ENCODE measurements around the gene GARRE1.

DNA sequence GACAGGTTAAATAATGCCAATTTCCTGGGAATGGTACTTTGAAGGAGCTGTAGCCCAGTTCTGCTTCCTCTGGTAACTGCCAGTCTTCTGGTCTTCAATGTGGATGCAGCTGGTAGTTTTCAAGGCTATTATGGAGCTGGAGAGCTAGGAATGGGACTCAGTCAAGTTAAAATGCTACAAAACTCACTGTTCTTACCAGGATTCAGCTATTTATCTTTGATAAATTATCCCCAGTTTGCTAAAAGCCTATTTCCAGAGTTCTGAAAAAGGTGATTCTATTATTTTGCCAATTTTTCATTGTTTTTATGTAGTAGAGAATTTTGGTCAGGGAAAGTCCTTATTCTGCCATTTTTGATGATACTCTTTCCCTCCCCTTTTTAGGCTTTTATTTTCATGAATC is 40.7 kb downstream of the GARRE1 start:
- TF ChIP-seq, protein P1, sequence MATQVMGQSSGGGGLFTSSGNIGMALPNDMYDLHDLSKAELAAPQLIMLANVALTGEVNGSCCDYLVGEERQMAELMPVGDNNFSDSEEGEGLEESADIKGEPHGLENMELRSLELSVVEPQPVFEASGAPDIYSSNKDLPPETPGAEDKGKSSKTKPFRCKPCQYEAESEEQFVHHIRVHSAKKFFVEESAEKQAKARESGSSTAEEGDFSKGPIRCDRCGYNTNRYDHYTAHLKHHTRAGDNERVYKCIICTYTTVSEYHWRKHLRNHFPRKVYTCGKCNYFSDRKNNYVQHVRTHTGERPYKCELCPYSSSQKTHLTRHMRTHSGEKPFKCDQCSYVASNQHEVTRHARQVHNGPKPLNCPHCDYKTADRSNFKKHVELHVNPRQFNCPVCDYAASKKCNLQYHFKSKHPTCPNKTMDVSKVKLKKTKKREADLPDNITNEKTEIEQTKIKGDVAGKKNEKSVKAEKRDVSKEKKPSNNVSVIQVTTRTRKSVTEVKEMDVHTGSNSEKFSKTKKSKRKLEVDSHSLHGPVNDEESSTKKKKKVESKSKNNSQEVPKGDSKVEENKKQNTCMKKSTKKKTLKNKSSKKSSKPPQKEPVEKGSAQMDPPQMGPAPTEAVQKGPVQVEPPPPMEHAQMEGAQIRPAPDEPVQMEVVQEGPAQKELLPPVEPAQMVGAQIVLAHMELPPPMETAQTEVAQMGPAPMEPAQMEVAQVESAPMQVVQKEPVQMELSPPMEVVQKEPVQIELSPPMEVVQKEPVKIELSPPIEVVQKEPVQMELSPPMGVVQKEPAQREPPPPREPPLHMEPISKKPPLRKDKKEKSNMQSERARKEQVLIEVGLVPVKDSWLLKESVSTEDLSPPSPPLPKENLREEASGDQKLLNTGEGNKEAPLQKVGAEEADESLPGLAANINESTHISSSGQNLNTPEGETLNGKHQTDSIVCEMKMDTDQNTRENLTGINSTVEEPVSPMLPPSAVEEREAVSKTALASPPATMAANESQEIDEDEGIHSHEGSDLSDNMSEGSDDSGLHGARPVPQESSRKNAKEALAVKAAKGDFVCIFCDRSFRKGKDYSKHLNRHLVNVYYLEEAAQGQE (IDR thresholded peaks at IDR 0.05), result no peak
- TF ChIP-seq, protein P2, sequence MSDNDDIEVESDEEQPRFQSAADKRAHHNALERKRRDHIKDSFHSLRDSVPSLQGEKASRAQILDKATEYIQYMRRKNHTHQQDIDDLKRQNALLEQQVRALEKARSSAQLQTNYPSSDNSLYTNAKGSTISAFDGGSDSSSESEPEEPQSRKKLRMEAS (IDR thresholded peaks at IDR 0.05), result no peak
- TF ChIP-seq, protein P3, sequence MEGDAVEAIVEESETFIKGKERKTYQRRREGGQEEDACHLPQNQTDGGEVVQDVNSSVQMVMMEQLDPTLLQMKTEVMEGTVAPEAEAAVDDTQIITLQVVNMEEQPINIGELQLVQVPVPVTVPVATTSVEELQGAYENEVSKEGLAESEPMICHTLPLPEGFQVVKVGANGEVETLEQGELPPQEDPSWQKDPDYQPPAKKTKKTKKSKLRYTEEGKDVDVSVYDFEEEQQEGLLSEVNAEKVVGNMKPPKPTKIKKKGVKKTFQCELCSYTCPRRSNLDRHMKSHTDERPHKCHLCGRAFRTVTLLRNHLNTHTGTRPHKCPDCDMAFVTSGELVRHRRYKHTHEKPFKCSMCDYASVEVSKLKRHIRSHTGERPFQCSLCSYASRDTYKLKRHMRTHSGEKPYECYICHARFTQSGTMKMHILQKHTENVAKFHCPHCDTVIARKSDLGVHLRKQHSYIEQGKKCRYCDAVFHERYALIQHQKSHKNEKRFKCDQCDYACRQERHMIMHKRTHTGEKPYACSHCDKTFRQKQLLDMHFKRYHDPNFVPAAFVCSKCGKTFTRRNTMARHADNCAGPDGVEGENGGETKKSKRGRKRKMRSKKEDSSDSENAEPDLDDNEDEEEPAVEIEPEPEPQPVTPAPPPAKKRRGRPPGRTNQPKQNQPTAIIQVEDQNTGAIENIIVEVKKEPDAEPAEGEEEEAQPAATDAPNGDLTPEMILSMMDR (IDR thresholded peaks at IDR 0.05; ENCODE audit: low read depth, low read length, missing input control), result no peak
